Measurements from ENCODE around the gene ODAD2.
"Not testable (repeated sequence)": the region's sequence is repeated elsewhere in the genome, so short reads cannot be mapped to it uniquely, and the experiment has no call there.

ODAD2 gene, protein sequence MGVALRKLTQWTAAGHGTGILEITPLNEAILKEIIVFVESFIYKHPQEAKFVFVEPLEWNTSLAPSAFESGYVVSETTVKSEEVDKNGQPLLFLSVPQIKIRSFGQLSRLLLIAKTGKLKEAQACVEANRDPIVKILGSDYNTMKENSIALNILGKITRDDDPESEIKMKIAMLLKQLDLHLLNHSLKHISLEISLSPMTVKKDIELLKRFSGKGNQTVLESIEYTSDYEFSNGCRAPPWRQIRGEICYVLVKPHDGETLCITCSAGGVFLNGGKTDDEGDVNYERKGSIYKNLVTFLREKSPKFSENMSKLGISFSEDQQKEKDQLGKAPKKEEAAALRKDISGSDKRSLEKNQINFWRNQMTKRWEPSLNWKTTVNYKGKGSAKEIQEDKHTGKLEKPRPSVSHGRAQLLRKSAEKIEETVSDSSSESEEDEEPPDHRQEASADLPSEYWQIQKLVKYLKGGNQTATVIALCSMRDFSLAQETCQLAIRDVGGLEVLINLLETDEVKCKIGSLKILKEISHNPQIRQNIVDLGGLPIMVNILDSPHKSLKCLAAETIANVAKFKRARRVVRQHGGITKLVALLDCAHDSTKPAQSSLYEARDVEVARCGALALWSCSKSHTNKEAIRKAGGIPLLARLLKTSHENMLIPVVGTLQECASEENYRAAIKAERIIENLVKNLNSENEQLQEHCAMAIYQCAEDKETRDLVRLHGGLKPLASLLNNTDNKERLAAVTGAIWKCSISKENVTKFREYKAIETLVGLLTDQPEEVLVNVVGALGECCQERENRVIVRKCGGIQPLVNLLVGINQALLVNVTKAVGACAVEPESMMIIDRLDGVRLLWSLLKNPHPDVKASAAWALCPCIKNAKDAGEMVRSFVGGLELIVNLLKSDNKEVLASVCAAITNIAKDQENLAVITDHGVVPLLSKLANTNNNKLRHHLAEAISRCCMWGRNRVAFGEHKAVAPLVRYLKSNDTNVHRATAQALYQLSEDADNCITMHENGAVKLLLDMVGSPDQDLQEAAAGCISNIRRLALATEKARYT

DNA sequence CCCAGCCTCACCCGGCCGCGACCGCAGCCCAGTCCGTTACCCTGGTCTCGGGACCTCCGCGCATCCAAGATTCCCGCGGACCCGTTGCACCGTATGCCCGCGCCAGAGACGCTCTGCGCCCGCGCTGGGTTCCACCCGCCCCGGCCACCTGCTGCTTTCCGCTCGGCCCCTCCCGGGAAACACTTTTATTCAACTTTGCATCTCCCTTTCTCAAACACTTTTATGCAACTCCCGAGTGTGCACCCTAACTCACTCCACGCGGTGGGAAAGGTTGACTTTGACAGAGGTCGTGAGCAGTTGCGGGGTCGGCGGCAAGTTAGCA, at the start of gene ODAD2:
ODAD2 (minus strand) TSS at position 126 of the 322 bp plus-strand sequence. CDS start 3,937 bp downstream, outside the sequence.
- no peak for DNase-seq

DNA sequence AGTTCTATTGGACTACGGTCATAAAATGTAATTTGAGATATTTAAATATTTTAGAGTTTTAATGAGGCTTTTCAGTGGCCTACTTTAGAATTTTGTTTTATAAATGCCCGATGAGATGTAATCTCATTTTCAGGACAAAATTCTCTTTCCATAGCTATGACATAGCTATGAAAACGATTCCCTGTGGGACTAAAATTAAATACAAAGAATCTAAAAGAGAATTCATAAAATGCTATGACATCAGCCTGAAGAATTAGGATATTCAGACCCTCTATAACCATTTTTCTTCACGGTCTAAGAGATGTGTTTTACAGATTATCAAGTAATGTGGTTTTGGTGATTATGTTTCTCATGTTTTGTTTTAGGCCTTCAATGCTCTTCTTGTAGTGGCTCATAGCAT, 48.2 kb upstream of the ODAD2 start:
- DNase-seq, result no peak

DNA sequence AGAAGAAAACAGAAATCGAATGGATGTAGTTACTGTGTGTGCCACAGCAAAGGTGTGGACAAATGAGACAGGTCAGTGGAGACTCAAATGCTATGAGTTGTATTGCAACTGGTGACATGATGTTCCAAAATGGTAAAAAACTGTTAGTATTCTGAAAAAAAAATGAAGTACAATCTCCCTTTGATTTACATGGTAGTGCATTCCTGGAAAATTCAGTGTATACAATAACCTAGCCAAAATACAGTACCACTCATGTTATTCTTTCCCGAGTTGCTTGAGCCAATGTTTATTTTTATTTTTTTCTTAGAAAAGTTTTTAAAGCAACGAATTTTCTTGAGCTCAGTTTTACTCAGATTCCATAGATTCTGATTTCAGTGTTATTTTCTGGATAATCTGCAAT, 47.7 kb upstream of the ODAD2 start:
- no peak for DNase-seq

DNA sequence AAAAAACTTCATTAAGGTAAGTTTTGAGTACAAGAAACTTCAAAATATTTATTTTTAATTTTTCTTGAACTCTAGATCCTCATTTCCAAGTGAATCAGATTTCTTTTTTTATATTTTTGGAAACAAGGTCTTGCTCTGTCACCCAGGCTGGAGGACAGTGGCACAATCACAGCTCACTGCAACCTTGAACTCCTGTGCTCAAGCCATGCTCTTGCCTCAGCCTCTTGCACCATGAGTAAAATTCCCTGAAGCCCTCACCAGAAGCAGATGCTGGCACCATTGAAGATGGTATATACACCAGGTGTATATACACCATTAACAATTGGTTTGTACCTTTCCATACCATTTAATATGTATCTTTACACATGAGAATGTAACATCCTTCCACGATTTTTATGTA, 45.1 kb upstream of the ODAD2 start:
- DNase-seq, result no peak

DNA sequence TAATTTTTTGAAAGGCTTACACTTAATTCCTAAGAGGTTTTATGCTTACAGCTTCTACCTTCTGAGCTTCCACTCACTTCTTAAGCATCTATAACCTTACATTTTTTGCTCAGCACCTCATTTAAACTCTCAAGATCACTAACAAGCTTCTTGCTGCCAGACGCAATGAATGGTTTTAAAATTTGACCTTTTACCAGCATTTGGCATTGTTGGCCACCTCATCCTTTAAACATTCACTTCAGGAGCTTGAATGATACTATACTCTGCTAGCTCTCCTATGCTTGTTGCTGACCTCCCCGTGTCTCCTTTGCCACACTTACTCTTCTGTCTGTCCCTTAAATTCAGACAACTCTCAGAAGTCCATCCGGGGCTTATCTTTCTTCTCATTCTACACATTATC, 37.7 kb upstream of the ODAD2 start:
- DNase-seq, result no peak

DNA sequence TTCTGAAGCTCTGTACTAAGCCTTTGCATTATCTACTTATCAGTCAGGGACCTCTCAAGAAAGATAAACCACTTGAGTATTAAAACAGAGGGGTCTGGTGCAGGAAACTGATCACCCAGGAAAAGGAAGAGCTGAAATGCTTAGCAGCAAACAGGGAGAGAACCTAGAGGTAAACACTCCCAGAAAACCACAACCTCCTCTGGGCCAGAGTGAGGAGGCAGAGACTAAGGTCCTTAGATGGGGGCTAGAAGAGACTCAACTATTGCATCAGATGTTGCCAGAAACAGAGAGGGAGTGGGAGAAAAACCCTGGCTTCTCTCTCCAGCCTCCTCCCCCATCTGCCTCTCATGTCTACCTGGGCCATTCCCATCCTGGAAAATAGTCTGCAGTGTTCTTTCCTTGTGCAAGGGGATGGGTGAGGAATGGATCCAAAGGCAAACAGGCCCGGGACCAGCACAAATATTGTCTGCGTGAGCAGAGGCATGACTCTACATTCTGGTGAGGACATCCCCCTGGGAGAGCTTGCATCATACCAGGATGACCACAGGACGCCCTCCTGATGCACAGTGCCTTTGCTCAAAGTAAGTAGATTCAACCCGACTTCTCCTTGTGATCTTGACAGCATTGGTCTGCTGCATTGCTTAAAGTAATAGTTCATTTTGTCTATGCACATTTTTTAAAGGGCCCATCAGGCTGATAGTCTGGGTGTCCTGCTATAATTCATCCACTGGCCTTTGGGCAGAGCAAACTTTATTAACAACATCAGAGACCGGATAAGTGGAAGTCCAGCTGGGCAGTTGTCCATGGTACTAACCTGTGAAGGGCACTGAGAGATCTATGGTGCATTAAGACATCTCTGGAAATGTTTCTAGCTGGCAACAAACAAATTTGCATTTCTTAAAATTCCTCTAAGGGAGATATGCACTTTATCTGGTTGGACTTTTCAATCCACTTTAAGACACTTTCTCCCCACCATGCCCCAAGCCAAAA, 22.4 kb upstream of the ODAD2 start:
- DNase-seq, result no peak

DNA sequence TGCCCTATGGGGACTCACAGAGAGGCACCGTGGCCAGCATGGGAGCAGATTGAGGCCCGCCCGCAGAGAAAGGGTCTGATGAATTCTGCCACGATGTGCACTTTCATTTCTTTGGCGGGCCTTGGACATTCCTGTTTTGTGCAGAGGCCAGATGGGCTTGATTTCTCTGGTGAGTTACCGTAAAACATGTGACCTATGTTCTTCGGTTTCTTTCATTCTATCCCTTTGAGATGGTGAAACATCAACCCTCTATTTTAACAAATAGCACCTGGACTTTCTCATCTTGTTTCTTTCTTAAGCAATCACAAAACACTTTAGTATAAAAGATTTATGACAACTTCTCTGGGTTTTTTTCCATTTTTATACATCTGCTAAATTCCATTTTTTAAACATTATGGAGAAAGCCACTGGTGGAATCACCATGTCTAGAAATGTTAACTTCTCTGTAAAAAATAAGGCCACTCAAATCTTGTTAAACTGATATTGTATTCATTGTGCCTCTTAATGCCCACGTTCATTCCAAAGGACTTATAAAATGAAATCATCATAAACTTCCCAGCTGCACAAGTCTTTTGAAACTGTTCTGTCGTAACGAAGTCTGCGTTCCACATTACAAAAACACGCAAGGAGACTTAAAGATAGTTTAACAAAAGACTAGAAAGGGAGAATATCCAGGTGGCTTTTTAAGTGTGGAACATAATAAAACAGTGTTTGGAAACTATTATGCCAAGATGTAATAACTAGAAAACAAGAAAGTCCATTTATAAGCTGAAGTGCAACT, 21.4 kb upstream of the ODAD2 start:
- DNase-seq, result no peak

DNA sequence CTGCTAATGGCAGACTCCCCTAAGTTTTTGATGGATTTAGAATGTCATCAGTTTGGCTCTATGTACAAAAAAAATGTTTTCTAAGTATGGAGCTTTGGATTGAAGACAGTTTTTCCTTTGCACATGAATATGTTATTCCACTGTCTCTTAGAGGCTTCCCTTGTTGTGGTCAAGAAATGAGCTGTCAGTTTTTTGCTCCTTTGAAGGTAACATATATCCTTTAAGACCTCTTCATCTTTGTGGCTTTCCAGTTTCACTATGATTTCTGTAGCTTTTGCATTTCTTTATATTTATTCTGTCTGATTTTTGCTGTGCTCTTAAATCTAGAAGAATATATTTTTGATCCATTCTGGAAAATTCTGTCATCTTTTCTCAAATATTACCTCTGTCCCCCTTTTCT, 15.8 kb upstream of the ODAD2 start:
- DNase-seq, result no peak

DNA sequence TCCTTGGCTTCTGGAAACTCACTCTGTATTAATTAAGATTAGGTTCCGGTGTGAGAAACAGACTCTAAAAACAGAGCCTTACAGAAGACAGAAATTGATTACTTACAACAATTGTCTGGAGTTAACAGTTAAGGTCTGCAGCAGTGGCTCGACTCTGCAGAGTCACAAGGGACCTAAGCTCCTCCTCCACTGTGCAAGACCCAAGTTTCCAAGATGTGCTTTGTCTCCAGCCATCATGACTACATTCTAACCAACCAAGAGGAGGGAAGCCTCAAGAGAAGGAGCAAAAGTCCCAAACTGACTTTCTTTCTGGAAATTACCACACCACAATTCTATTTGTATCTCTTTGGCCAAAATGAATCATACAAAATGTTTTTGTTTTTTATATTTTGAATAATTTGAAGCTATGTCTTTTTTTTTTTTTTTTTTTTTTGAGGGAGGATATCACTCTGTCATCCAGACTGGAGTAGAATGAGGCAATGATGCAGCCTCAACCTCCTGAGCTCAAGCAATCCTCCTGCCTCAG, 14.2 kb upstream of the ODAD2 start:
- no peak for DNase-seq

DNA sequence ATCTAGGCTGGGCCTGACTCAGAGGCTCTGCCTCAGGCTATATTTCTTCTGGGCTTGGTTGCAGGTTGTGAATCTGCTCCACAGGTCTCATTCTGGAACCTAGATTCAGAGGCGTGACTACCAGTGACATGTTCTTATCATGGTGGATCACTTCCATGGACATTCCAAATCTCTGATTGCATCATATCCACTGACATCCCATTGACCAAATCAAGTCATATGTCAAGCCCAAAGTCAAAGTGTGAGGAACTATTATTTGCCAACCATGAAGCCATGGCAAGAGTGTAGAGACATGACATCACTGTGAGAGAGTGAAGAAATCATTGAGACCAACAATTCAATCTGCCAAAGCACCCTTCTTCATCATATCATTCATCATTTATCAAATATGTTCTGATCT, 11.9 kb upstream of the ODAD2 start:
- DNase-seq, result no peak

DNA sequence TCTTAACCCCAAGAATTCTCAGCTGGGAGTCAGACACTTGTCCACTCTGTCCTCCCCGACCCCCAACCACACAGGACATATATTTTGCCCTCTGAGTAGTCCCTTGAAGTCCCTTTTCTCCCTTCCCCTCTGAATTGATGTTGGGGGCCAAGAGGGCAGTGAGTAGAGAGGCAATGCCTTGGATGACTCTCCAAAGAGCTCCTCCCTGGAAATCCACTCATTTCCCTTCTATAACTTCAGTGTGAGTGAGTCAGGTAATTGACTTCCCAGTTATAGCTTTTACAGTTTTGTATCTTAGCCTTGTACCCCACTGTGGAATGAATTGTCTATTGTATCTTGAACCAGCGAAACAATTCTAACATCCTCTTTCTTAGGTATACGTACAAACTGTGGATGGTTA, 9.2 kb upstream of the ODAD2 start:
- DNase-seq, result no peak

DNA sequence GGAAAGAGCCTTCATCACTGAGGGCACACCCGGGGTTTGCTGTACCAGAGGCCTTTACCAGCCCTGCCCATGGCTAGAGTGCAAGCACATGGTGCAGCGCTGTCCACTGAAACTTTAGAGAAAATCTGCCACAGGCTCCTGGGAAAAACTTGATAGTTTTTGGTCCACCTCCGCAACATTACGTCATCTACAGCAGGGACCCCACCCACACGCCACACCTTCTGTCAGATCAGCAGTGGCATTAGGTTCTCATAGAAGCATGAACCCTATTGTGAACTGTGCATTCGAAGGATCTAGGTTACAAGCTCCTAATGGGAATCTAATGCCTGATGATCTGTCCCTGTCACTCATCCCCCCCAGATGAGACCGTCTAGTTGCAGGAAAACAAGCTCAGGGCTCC, 2.5 kb upstream of the ODAD2 start:
- DNase-seq, result no peak

DNA sequence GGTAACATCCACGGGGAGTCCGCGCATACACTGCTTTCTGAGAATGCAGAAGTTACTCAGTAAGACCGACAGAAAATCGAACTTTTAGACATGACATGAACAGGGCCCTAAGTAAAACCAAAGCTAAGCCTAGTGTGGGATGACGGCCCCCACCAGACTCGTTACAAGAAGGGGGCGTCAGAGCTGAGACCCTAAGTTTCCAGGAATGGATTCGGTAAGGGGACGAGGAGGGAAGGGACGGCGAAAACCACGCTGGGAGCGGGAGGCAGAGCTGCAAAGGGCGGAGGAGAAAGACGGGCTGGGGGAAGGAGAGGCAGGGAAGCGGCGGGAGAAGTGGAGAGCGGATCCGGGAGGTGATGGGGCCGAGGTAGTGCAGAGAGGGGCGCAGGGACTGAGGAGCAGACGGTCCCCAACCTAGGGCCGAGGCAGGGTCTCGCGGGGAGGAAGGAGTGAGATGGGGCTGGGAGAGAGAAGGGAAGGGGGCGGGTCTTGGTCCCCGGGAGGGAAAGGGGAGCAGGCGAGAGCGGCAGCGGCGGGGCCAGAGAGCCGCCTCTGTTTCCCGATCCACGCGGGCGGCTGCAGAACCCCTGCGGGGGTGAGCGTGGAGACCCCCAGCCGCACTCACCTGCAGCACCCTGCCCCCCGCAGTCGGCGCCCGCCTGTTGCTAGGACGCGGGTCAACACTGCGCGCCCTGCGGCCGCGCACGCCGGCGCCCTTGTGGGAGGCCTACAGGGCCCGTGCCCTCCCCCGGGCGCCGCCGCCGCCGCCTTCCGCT, 513 bp downstream of the ODAD2 start:
- peak; percentile 88 for DNase-seq

DNA sequence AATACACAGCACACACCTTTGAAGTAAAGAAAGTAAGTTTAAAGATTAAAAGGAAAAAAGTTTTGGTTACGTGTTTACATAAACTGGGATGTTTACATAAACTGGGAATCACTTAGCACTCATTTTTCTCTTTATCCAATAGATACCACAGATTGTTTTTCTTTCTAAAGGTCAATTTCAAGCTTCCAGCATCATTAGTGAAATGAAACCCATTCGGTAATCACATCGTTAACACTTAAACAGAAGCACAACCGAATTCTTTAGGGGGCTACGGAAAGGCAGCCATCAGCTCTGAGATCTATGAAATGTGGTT, 1.1 kb downstream of the ODAD2 start:
- no peak for DNase-seq

DNA sequence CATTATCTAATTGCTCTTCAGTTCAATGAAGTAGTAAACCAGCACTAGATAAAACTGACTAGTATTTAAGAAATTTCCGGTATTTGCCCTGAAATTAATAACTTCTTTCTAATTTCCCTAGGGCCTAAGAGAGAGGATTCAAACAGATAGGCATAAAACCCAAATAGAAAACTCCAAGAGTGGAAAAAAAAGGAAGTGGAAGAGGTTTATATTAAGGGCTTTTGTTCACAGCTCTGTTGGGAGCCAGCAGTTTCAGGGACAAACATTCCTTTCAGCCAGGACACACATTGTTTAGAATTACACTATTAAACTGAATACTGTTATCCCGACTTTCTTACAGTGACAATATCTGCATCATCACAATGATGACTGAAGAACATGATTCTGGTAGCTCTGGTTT, 3.6 kb downstream of the ODAD2 start:
- no peak for DNase-seq

DNA sequence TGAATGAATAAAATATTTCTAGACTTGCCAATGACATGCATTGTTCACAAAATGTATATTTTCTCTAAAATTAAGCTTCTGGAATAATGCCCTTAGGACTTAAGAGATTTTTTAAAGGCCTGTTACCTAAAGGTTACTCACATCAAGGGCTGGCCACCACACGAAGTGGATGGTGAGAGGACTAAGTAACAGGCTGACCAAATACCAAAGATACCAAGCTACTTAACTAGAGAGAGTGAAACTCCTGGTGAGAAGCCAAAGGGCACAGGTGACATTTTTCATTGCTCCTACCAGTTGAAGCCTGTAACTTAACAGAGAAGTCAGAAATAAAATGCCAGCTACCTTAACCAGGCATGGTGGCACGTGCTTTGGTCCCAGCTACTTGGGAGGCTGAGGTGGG, 9.5 kb downstream of the ODAD2 start:
- DNase-seq, result not testable (repeated sequence)

DNA sequence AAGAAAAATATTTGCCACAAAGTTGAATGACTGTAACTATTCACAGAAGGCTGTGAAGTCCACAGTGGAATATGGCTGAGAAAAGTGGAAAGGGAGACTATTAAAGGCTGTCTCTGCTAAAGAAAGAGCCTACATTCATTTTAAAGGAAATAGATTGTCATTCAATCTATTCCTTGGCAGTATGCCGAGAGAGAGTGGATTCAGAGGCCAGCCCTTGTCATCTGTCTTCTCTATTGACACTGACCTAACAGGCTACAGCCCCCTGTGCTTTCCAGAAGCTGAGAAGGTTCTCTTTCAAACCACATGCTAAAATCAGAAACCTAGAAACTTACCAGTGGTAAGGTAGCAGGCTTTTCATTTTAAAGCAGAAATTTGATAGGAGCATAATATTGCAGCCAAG, 12.1 kb downstream of the ODAD2 start:
- no peak for DNase-seq

DNA sequence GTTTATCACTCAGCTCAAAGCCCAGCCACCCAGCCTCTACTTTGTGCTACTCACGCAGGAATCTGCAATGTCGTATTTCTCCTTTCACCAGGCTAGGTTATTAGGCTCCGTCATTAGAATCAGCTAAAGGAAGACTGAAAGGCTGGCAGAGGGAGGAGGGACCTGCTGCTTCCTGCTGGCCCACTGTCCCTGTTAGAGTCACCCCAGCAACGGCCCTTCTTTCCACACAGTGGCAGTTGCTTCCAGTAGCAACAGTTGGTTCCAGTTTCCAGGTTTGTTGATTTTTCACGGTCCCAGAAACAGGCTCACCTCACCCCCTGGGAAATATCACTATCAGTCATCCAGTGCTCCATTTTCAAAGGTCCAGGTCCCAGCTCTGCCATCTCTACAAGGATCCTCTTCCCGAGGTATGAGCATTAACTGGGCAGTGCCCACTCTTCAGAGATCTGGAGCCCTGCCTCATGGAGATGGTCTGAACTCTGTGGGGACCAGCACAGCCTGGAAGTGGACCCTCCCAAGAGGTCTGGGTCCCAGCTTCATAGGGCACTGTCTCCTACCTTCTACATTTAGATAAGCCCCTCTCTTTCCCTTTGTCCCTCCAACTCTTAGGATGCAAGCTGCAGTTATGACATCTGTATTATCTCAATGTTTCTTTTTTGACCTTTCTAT, 15.9 kb downstream of the ODAD2 start:
- DNase-seq, result no peak

DNA sequence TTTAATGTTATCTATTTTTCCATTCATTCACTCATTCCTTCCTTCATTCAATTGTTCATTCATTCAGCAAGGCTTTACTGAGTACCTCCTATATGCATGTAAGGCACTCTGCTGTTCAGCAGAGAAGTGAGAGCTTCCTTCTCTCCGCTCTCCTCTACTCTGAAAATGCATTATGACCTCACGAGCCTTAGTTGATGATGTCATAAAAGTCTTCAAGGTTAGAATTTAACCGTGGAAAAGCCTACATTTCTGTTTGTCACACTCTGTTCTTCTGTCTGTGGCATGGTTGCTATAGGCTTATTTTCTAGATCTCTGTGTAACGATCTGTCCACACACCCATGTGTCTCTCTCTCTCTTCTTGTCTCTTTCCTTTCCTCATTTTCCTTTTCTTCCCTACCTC, 17.1 kb downstream of the ODAD2 start:
- no peak for DNase-seq

DNA sequence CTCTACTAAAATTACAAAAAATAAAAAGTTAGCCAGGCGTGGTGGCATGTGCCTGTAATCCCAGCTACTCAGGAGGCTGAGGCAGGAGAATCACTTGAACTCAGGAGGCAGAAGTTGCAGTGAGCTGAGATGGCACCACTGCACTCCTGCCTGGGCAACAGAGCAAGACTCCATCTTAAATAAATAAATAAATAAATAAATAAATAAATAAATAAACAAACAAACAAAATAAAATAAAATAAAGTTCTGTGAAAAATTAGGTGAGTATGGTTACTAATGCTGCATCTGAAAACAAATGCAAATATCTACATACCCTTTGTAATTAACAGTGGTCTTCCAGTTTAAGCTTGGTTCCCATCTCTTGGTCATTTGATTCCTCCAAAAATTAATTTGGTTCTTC, 28.1 kb downstream of the ODAD2 start:
- DNase-seq, result not testable (repeated sequence)
